ENCODE data around the gene HSPA4L.

DNA sequence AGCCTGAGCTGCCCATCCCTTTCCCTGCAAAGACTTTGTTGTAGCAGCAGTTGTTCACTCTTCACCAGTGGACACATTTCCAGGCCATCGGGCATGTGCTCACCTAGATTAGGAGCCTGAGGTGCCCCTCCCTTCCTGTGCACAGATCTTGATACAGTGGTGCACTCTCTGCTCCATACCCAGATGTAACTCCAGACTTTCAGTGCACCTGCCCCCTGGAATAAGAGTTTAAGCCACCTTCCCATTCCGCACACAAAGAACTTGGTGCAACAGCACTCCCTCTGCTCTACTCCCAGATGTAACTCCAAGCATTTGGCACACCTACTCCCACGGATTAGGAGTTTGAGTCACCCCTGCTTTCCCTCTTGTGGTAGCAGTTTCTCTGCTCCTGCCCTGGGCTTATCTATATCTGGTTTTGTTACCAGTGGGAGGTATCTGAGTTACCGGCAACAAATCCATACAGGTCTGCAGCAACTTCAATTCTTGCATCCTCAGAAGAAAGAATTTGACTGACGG is 62.5 kb downstream of the HSPA4L start:
- TF ChIP-seq, protein P1, sequence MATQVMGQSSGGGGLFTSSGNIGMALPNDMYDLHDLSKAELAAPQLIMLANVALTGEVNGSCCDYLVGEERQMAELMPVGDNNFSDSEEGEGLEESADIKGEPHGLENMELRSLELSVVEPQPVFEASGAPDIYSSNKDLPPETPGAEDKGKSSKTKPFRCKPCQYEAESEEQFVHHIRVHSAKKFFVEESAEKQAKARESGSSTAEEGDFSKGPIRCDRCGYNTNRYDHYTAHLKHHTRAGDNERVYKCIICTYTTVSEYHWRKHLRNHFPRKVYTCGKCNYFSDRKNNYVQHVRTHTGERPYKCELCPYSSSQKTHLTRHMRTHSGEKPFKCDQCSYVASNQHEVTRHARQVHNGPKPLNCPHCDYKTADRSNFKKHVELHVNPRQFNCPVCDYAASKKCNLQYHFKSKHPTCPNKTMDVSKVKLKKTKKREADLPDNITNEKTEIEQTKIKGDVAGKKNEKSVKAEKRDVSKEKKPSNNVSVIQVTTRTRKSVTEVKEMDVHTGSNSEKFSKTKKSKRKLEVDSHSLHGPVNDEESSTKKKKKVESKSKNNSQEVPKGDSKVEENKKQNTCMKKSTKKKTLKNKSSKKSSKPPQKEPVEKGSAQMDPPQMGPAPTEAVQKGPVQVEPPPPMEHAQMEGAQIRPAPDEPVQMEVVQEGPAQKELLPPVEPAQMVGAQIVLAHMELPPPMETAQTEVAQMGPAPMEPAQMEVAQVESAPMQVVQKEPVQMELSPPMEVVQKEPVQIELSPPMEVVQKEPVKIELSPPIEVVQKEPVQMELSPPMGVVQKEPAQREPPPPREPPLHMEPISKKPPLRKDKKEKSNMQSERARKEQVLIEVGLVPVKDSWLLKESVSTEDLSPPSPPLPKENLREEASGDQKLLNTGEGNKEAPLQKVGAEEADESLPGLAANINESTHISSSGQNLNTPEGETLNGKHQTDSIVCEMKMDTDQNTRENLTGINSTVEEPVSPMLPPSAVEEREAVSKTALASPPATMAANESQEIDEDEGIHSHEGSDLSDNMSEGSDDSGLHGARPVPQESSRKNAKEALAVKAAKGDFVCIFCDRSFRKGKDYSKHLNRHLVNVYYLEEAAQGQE (IDR thresholded peaks at IDR 0.05; ENCODE audit: unreplicated experiment), result no peak
- TF ChIP-seq, protein P2, sequence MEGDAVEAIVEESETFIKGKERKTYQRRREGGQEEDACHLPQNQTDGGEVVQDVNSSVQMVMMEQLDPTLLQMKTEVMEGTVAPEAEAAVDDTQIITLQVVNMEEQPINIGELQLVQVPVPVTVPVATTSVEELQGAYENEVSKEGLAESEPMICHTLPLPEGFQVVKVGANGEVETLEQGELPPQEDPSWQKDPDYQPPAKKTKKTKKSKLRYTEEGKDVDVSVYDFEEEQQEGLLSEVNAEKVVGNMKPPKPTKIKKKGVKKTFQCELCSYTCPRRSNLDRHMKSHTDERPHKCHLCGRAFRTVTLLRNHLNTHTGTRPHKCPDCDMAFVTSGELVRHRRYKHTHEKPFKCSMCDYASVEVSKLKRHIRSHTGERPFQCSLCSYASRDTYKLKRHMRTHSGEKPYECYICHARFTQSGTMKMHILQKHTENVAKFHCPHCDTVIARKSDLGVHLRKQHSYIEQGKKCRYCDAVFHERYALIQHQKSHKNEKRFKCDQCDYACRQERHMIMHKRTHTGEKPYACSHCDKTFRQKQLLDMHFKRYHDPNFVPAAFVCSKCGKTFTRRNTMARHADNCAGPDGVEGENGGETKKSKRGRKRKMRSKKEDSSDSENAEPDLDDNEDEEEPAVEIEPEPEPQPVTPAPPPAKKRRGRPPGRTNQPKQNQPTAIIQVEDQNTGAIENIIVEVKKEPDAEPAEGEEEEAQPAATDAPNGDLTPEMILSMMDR (conservative IDR thresholded peaks at IDR 0.05; ENCODE audit: low read depth in 2 of 2), result no peak
- TF ChIP-seq EZH2 (IDR thresholded peaks at IDR 0.05; ENCODE audit: low read depth, unreplicated experiment) (no peak), POLR2AphosphoS5 (IDR thresholded peaks at IDR 0.05; ENCODE audit: low read depth) (no peak), EZH2phosphoT487 (IDR thresholded peaks at IDR 0.05; ENCODE audit: unreplicated experiment) (no peak), CREB1 (CRISPR knock-in tag; IDR thresholded peaks at IDR 0.05; ENCODE audit: low read depth) (no peak), JUNB (IDR thresholded peaks at IDR 0.05; ENCODE audit: unreplicated experiment) (no peak)

Measured in GM23338 (cell line).